DMS79 treated with DMSO at 0.1 percent for 48 hours (cell line): ENCODE measurements around the gene RABGAP1L.
"Not testable (repeated sequence)": the region's sequence is repeated elsewhere in the genome, so short reads cannot be mapped to it uniquely, and the experiment has no call there.

ENCODE experiments used
- DNase-seq: peaks from one replicate; lab custom pipeline; 2025; lab: John Stamatoyannopoulos, UW

RABGAP1L gene

GRCh38 chr1:174447866-174448530, 288.7 kb downstream of the RABGAP1L start, which contains the start of gene GPR52:
Gene GPR52 (plus strand): TSS chr1:174447964. CDS start chr1:174448112, 148 bp downstream.
- peak; percentile 31 for DNase-seq

- DNase-seq: peak; percentile 31
Measured at GRCh38 chr1:174448531-174448883, 289.2 kb downstream of the RABGAP1L start.

GRCh38 chr1:174448974-174449373, 289.7 kb downstream of the RABGAP1L start:
- no peak for DNase-seq

GRCh38 chr1:174451408-174451807, 292.1 kb downstream of the RABGAP1L start:
- DNase-seq: no peak

GRCh38 chr1:174465855-174466254, 306.5 kb downstream of the RABGAP1L start:
- no peak for DNase-seq

GRCh38 chr1:174466607-174467006, 307.3 kb downstream of the RABGAP1L start:
- no peak for DNase-seq

- DNase-seq: no peak
Measured at GRCh38 chr1:174469052-174469451, 309.7 kb downstream of the RABGAP1L start.

- DNase-seq: no peak
Measured at GRCh38 chr1:174469687-174470086, 310.4 kb downstream of the RABGAP1L start.

- DNase-seq: no peak
Measured at GRCh38 chr1:174479281-174479680, 320.0 kb downstream of the RABGAP1L start.

GRCh38 chr1:174480324-174480723, 321.0 kb downstream of the RABGAP1L start:
- no peak for DNase-seq

GRCh38 chr1:174491606-174492005, 332.3 kb downstream of the RABGAP1L start:
- DNase-seq: no peak

GRCh38 chr1:174497478-174497877, 338.2 kb downstream of the RABGAP1L start:
- DNase-seq: no peak

- not testable (repeated sequence) for DNase-seq
Measured at GRCh38 chr1:174516755-174517154, 357.4 kb downstream of the RABGAP1L start.

GRCh38 chr1:174519844-174520243, 360.5 kb downstream of the RABGAP1L start:
- DNase-seq: no peak

GRCh38 chr1:174531751-174532150, 372.4 kb downstream of the RABGAP1L start:
- no peak for DNase-seq

GRCh38 chr1:174534789-174535188, 375.5 kb downstream of the RABGAP1L start:
- no peak for DNase-seq

GRCh38 chr1:174535207-174535606, 375.9 kb downstream of the RABGAP1L start:
- no peak for DNase-seq

GRCh38 chr1:174543421-174543820, 384.1 kb downstream of the RABGAP1L start:
- not testable (repeated sequence) for DNase-seq

GRCh38 chr1:174550296-174550695, 391.0 kb downstream of the RABGAP1L start:
- no peak for DNase-seq

GRCh38 chr1:174556392-174556791, 397.1 kb downstream of the RABGAP1L start:
- no peak for DNase-seq

- no peak for DNase-seq
Measured at GRCh38 chr1:174568551-174568950, 409.2 kb downstream of the RABGAP1L start.

GRCh38 chr1:174569240-174569639, 409.9 kb downstream of the RABGAP1L start:
- no peak for DNase-seq

- no peak for DNase-seq
Measured at GRCh38 chr1:174572771-174573170, 413.5 kb downstream of the RABGAP1L start.

GRCh38 chr1:174576120-174576519, 416.8 kb downstream of the RABGAP1L start:
- not testable (repeated sequence) for DNase-seq
